Parathyroid adenoma (tissue), 2 donors: Measurements from ENCODE around the gene MEIS1.

ENCODE experiments used
- H2AFZ ChIP-seq: fragments of 300-600 bp; sonication (generic); one replicate; pipeline ENCODE4 v1.7.0; 2017; ENCODE audit warnings: antibody characterized with exemption, mild to moderate bottlenecking
- H3K27ac ChIP-seq: fragments of 300-600 bp; sonication (generic); one replicate; pipeline ENCODE4 v1.7.0; 2017
- H3K27me3 ChIP-seq: fragments of 300-600 bp; sonication (generic); one replicate; pipeline ENCODE4 v1.7.0; 2017; ENCODE audit warnings: low read length; ENCODE audit not compliant: control insufficient read depth, insufficient read depth
- H3K36me3 ChIP-seq: fragments of 300-600 bp; sonication (generic); one replicate; pipeline ENCODE4 v1.7.0; 2017; ENCODE audit warnings: low read length; ENCODE audit not compliant: control insufficient read depth, insufficient read depth
- H3K4me1 ChIP-seq: fragments of 300-600 bp; sonication (generic); one replicate; pipeline ENCODE4 v1.7.0; 2017; ENCODE audit warnings: control low read depth
- H3K4me2 ChIP-seq: fragments of 300-600 bp; sonication (generic); one replicate; pipeline ENCODE4 v1.7.0; 2017; ENCODE audit warnings: low read length
- H3K4me3 ChIP-seq: fragments of 300-600 bp; sonication (generic); one replicate; pipeline ENCODE4 v1.7.0; 2017; ENCODE audit warnings: low read depth, low read length
- H3K79me2 ChIP-seq: fragments of 300-600 bp; sonication (generic); one replicate; pipeline ENCODE4 v1.7.0; 2017; ENCODE audit warnings: control low read depth
- H3K9ac ChIP-seq: fragments of 300-600 bp; sonication (generic); one replicate; pipeline ENCODE4 v1.7.0; 2017; ENCODE audit warnings: mild to moderate bottlenecking
- H3K9me3 ChIP-seq: fragments of 300-600 bp; sonication (generic); one replicate; pipeline ENCODE4 v1.7.0; 2017; ENCODE audit warnings: low read length; ENCODE audit not compliant: control insufficient read depth
- CTCF ChIP-seq: fragments of 300-600 bp; sonication (generic); IDR thresholded peaks from one replicate; pipeline ENCODE4 v1.7.0; 2017; ENCODE audit warnings: antibody characterized with exemption, mild to moderate bottlenecking
- donor health status: primary hyperparathyroidism.

Gene MEIS1

GRCh38 chr2:66535574-66536289 is 100.8 kb downstream of the MEIS1 start:
- Histone ChIP-seq H3K36me3 (no peaks in the 10 kb centered on the region), H3K27ac (no peak overlapping the region), H3K9me3 (no peaks in the 10 kb centered on the region), H3K4me3 (no peak overlapping the region), H3K4me1 (no peaks in the 10 kb centered on the region), H3K27me3 (no peaks in the 10 kb centered on the region), H2AFZ (no peak overlapping the region), H3K9ac (no peak overlapping the region), H3K4me2 (no peak overlapping the region), H3K79me2 (no peaks in the 10 kb centered on the region)
- TF ChIP-seq CTCF, result no peak

- Histone ChIP-seq H3K4me3 (no peak overlapping the region), H3K27ac (no peak overlapping the region), H3K9ac (no peak overlapping the region), H3K4me2 (no peak overlapping the region), H3K9me3 (no peaks in the 10 kb centered on the region), H3K4me1 (no peaks in the 10 kb centered on the region), H3K27me3 (no peaks in the 10 kb centered on the region), H3K36me3 (no peaks in the 10 kb centered on the region), H2AFZ (no peak overlapping the region), H3K79me2 (no peaks in the 10 kb centered on the region)
- no peak for TF ChIP-seq CTCF
Observed at GRCh38 chr2:66536290-66536673, 101.4 kb downstream of the MEIS1 start.

GRCh38 chr2:66536997-66537396 is 102.1 kb downstream of the MEIS1 start:
- no peak overlapping the region for H3K4me3 ChIP-seq
- TF ChIP-seq CTCF, result no peak
- no peaks in the 10 kb centered on the region for H3K9me3 ChIP-seq
- H2AFZ ChIP-seq, result no peak overlapping the region
- H3K4me1 ChIP-seq, result no peaks in the 10 kb centered on the region
- no peak overlapping the region for H3K4me2 ChIP-seq
- H3K9ac ChIP-seq, result no peak overlapping the region
- H3K79me2 ChIP-seq, result no peaks in the 10 kb centered on the region
- no peaks in the 10 kb centered on the region for H3K27me3 ChIP-seq
- H3K36me3 ChIP-seq, result no peaks in the 10 kb centered on the region
- no peak overlapping the region for H3K27ac ChIP-seq

GRCh38 chr2:66538291-66538690 is 103.4 kb downstream of the MEIS1 start:
- H3K4me2 ChIP-seq, result no peak overlapping the region
- H3K9ac ChIP-seq, result no peak overlapping the region
- no peaks in the 10 kb centered on the region for H3K9me3 ChIP-seq
- no peaks in the 10 kb centered on the region for H3K79me2 ChIP-seq
- no peak overlapping the region for H2AFZ ChIP-seq
- no peak overlapping the region for H3K4me3 ChIP-seq
- no peaks in the 10 kb centered on the region for H3K36me3 ChIP-seq
- H3K4me1 ChIP-seq, result no peaks in the 10 kb centered on the region
- TF ChIP-seq CTCF, result no peak
- no peaks in the 10 kb centered on the region for H3K27me3 ChIP-seq
- H3K27ac ChIP-seq, result no peak overlapping the region

- H3K4me1 ChIP-seq, result no peaks in the 10 kb centered on the region
- no peak overlapping the region for H3K4me3 ChIP-seq
- no peaks in the 10 kb centered on the region for H3K36me3 ChIP-seq
- H3K27ac ChIP-seq, result no peak overlapping the region
- H3K79me2 ChIP-seq, result no peaks in the 10 kb centered on the region
- H2AFZ ChIP-seq, result no peak overlapping the region
- H3K4me2 ChIP-seq, result no peak overlapping the region
- H3K9ac ChIP-seq, result no peak overlapping the region
- H3K27me3 ChIP-seq, result no peaks in the 10 kb centered on the region
- no peak for TF ChIP-seq CTCF
- H3K9me3 ChIP-seq, result no peaks in the 10 kb centered on the region
Observed at GRCh38 chr2:66539452-66539851, 104.5 kb downstream of the MEIS1 start.
